ENCODE measurements around the gene NAP1L4. TPM values are rescaled to one million over a fixed set of nuclear protein-coding genes. Genes with fewer than 3 reads are reported as not detected.

Gene NAP1L4
- total and polyA plus RNA-seq, 2 of the 8 experiments (the other 6 are each of a cell fraction or from before 2014, with no cell fraction given): 75.8 to 194 TPM

- TF ChIP-seq CTBP2 (IDR thresholded peaks at IDR 0.05; ENCODE audit: borderline replicate concordance, insufficient read depth, insufficient read length, low read length) (no peak), MAX (IDR thresholded peaks at IDR 0.05) (no peak), CBX8 (IDR thresholded peaks at IDR 0.05; ENCODE audit: borderline replicate concordance, low read depth, low read length) (no peak), CHD2 (IDR thresholded peaks at IDR 0.05; ENCODE audit: low read length) (no peak), POU5F1 (IDR thresholded peaks at IDR 0.05; ENCODE audit: low read depth, low read length) (no peak), TAF1 (IDR thresholded peaks at IDR 0.05; ENCODE audit: low read depth, low read length) (no peak)
These were observed 14.6 kb upstream of the NAP1L4 start (continued) for GRCh38 chr11:3006505-3007260.

Measured in H1 (cell line).